AG08396 (cell line): ENCODE data around the gene USP2.
A peak's percentile ranks its signal among the peaks of the same experiment; 100 is the strongest.

Source experiments
- DNase-seq: peaks from one replicate; pipeline ENCODE4 v3.0.0; 2012; ENCODE audit warnings: low spot score, mixed read lengths

Gene USP2, protein sequence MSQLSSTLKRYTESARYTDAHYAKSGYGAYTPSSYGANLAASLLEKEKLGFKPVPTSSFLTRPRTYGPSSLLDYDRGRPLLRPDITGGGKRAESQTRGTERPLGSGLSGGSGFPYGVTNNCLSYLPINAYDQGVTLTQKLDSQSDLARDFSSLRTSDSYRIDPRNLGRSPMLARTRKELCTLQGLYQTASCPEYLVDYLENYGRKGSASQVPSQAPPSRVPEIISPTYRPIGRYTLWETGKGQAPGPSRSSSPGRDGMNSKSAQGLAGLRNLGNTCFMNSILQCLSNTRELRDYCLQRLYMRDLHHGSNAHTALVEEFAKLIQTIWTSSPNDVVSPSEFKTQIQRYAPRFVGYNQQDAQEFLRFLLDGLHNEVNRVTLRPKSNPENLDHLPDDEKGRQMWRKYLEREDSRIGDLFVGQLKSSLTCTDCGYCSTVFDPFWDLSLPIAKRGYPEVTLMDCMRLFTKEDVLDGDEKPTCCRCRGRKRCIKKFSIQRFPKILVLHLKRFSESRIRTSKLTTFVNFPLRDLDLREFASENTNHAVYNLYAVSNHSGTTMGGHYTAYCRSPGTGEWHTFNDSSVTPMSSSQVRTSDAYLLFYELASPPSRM

GRCh38 chr11:119381181-119381988, at the start of gene USP2:
Gene USP2, minus strand, starts transcription at chr11:119381690. Its CDS starts 8,210 bp downstream, at chr11:119373480.
- peak; percentile 96 for DNase-seq

DNA sequence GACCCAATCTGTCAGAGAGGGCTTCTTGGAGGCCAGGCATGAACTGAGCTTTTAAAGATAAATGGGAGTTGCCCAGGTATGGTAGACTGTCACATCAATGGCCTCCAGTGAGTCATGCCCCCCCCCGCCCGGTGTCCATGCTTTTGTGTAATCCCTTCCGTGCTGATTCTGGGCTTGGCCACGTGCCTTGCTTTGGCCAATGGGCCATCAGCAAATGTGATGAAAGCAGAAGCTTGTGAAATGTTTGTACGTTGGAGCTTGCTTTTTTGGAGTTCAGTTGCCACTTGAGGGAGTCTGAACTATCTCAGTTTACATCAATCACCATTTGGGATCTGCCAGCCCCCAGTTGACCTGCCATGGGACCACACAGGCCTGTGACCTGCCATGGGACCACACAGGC, 45.8 kb upstream of the USP2 start:
- no peak for DNase-seq

GRCh38 chr11:119426142-119426541, 44.7 kb upstream of the USP2 start:
- DNase-seq = no peak

DNA sequence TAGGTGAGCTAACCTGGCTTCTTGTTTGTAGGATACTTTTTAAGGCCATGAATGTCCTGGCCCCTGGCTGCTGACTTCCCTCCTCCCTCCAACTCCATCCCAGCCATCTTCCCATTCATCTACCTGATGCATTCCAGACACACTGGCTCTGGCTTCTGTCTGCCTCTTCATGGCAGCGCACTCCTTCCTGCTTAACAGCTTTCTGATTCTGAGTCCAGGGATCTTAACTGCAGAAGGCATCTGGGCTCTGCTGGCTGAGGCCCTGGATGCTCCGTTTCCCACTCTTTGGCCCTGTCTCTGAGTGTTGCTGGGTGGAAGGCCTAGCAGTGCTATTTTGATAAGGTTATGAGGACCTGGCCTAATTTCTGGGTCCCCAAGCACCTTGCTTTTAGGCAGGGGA, 43.3 kb upstream of the USP2 start:
- DNase-seq = no peak

DNA sequence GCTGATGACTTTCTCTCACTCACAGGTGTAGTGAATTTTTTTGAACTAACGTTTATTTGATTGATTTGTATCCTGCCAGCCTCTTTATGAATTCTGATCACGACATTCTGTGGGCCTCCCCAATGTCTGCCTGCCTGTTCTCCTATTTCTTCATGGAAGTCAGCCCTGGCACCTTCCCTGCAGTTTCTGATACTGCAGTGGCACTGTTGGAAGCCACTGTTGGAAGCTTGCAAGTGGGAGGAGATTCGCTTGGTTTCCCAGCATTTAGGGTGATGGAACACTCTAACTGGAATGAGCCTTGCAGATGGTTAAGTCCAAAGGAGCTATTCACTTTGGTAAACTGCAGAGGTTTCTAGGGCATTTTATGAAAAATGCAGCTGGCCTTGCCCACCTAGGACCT, 42.8 kb upstream of the USP2 start:
- DNase-seq = no peak

GRCh38 chr11:119423509-119424254, 42.2 kb upstream of the USP2 start:
- DNase-seq = no peak

GRCh38 chr11:119422809-119423508, 41.5 kb upstream of the USP2 start, which contains the start of gene THY1:
Gene THY1, minus strand, starts transcription at chr11:119423172. Its CDS starts 2,267 bp downstream, at chr11:119420905.
- DNase-seq = peak; percentile 85

- DNase-seq = peak; percentile 52
Observed at GRCh38 chr11:119421941-119422808, 40.7 kb upstream of the USP2 start.

GRCh38 chr11:119421351-119421750, 39.9 kb upstream of the USP2 start:
- DNase-seq = no peak

GRCh38 chr11:119420631-119421030, 39.1 kb upstream of the USP2 start:
- DNase-seq = no peak

DNA sequence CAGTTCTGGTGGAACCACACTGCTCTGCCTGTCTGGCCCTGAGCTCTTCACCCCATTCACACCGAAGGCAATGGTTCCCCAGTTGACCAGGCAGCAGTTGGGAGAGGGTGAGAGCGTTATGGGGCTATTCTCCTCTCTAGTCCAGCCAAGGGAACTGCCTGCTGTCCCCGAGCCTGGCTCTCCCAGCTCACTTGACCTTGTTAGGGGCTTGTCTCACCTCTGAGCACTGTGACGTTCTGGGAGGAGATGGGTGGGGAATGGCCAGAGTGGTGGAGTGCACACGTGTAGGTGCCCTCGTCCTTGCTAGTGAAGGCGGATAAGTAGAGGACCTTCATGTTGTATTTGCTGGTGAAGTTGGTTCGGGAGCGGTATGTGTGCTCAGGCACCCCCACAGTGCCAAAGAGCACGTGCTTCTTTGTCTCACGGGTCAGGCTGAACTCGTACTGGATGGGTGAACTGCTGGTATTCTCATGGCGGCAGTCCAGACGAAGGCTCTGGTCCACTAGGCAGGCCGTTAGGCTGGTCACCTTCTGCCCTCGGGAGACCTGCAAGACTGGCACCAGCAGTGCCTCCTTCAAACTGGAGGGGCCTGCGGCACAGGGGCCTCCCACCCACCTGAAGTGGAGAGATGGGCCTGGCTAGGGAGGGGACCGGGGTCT, 38.5 kb upstream of the USP2 start:
- DNase-seq = no peak

GRCh38 chr11:119419246-119419645, 37.8 kb upstream of the USP2 start:
- no peak for DNase-seq

GRCh38 chr11:119418759-119419158, 37.3 kb upstream of the USP2 start:
- no peak for DNase-seq

GRCh38 chr11:119417726-119418540, 36.4 kb upstream of the USP2 start:
- peak; percentile 88 for DNase-seq

DNA sequence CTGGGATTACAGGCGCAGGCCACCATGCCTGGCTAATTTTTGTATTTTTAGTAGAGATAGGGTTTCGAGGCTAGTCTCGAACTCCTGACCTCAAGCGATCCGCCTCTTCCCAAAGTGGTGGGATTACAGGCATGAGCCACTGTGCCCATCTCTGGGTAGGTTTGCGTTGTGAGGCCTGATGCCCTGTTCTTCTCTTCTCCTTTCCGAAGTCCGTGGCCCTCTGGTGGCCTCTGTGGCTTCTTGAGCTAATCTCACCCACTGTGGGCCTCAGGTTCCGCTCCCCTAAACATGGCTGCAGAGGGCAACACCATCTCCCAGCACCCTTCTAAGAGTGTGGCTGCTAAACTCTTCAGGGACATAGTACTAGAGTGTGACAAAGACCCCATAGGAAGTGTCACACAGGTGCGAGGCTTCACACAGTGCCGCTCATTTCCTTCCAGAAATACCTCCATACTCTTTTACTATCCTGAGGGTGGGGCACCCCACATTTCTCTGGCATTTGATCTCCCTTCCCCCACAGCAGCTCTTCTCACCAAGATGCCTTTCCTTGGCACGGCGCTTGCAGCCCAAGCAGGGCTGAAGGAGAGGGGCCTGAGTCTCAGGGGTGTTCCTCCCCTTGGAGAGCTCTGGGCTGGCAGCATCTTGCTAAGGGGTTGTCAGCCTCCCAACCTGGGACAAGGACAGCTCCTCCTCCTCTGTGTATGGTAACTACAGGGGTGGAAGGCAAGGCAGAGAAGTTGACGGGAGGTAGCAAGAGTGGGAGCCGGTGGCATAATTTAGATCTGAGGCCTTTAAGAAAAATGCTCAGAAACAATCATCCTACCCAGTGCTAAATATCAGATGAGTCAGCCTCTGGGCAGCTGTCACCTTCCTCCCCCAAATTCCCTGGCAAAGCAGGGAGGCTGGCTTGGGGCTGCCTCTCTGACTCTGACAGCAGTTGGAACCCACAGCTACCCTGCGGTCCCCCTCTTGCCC, 35.4 kb upstream of the USP2 start:
- DNase-seq = peak; percentile 67

DNA sequence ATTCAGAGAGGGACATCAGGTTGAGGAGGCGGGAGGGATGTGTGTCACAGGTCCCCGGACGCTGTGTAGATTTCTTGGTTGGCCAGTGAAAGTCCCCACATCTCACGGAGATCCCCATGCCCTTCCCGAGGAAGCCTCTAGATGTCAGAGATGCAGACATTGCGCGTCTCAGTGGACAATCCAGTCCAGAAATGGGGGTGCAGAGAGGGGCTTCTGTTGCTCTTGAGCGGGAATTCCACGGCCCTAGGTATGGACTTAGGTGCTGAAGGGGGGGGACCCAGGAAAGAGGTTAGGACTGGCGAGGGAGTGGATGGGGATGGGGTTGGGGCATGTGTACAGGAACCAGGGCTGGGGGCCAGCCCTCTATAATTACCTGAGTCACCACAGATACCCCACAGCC, 34.5 kb upstream of the USP2 start:
- DNase-seq = no peak

DNA sequence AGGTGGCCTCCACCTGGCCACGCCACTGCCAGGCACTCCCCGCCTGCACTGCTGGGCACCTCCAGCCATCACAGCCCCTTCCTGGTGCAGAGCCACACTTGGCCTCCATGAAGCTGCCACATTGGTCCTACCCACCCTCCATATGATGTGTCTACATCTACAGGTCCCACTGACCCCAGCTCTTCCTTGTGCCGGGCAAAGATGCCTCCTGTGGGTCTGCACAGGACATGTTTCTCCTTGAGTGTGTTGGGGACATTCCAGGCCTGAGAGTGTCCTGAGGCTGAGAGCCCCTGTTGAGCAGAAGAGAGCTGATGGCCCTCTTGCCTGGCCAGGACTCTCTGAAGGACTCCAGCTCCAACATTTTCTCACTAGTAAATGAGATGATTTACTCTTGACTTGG, 34.0 kb upstream of the USP2 start:
- no peak for DNase-seq

GRCh38 chr11:119414734-119415133, 33.2 kb upstream of the USP2 start:
- no peak for DNase-seq
